Heart left ventricle (tissue), 16 donors: Measurements from ENCODE around the gene ENGASE. TPM values are rescaled to one million over a fixed set of nuclear protein-coding genes. Genes with fewer than 3 reads are reported as not detected.

Experiments used
- ATAC-seq, 4 donors: fragments of 200-7000 bp; cut with Tn5 transposase; one replicate each; pipeline ENCODE4 v1.9.1; 2020 to 2022; ENCODE audit warnings: moderate library complexity in 4 of 4, mild to moderate bottlenecking in 3 of 4, moderate number of reproducible peaks in 1 of 4
- DNase-seq, 5 donors: peaks; one replicate each; pipeline ENCODE4 v3.0.0-alpha.2; 2020
- H3K27ac ChIP-seq, 12 donors: fragments of 200-600 bp; sonication (generic) in 4 of 12; one replicate each; pipeline versions ENCODE4 v1.5.0 to v1.8.0; 2016 to 2022; ENCODE audit warnings: mild to moderate bottlenecking in 2 of 12
- H3K27me3 ChIP-seq, 9 donors: fragments of 200-600 bp; sonication (generic) in 2 of 9; one replicate each; pipeline versions ENCODE4 v1.5.1 to v1.8.0; 2016 to 2022; ENCODE audit warnings: mild to moderate bottlenecking in 3 of 9
- H3K36me3 ChIP-seq, 9 donors: fragments of 200-600 bp; sonication (generic) in 2 of 9; one replicate each; pipeline versions ENCODE4 v1.5.0 to v1.8.0; 2018 to 2022; ENCODE audit warnings: mild to moderate bottlenecking in 2 of 9
- H3K4me1 ChIP-seq, 12 donors: fragments of 200-600 bp; sonication (generic) in 4 of 12; one replicate each; pipeline versions ENCODE4 v1.5.0 to v1.8.0; 2016 to 2022; ENCODE audit warnings: mild to moderate bottlenecking in 3 of 12
- H3K4me3 ChIP-seq, 12 donors: fragments of 200-600 bp; sonication (generic) in 4 of 12; one replicate each; pipeline versions ENCODE4 v1.5.0 to v1.8.0; 2017 to 2022; ENCODE audit warnings: mild to moderate bottlenecking in 9 of 12, moderate library complexity in 4 of 12
- H3K9me3 ChIP-seq, 12 donors: fragments of 200-600 bp; sonication (generic) in 4 of 12; one replicate each; pipeline versions ENCODE4 v1.5.0 to v1.8.0; 2016 to 2022; ENCODE audit warnings: mild to moderate bottlenecking in 1 of 12
- POLR2A ChIP-seq, 2 donors: fragments of 450-650 bp; IDR thresholded peaks; one replicate each; pipeline ENCODE4 v1.6.1; 2017; ENCODE audit warnings: antibody characterized with exemption in 2 of 2, mild to moderate bottlenecking in 2 of 2, moderate library complexity in 2 of 2
- WGBS, 4 donors: extraction: QIAGEN DNeasy Blood & Tissue Kit in 2 of 4; methylation state at CpG; one replicate each; pipeline versions ENCODE4 v1.1.5 to v1.1.7; 2013 to 2018; 5-methylcytosine and 5-hydroxymethylcytosine counted together
- intact Hi-C, 10 donors: fragments of 100-400 bp; cut with DNase I; formaldehyde crosslinking; loops; one replicate each; pipeline versions ENCODE4 v1.11.1 to v1.14.2; 2022
- polyA plus RNA-seq, 2 donors: library from polyadenylated mRNA; stranded (reverse); fragments of 200-250 nt; gene quantifications; one replicate each; pipeline ENCODE4 v1.2.3, GENCODE V29; 2013
- total RNA-seq, 9 donors: library from RNA; depleted of rRNA in 2 of 9; stranded (reverse); fragments of >200 nt in 2 of 9; fragmentation: NEBNext Ultra II Directional in 3 of 9; extraction: Animal tissue kit (Norgen Biotek cat#: 25700) in 3 of 9; gene quantifications; one replicate each; pipeline versions ENCODE4 v1.1.0 to v1.2.4, GENCODE V29; 2016 to 2023
- TF ChIP-seq, protein P1 (sequence below), 12 donors: fragments of 200-600 bp; sonication (generic) in 4 of 12; IDR thresholded peaks; one replicate each; pipeline versions ENCODE4 v1.5.0 to v1.8.0; 2018 to 2022; ENCODE audit warnings: antibody characterized with exemption in 12 of 12, mild to moderate bottlenecking in 5 of 12
- donor health status: ischemic (EF 13 %, LVEDD 7.1; RV severe dilation, severe dysfunction).
- donor health status: healthy with polysubstance abuse.
- donor health status: DM: no; HTN: yes; CAD: no.
- donor health status: DM: no; HTN: no; CAD: no.
- donor health status: ischemic (EF 25% LVEDD 6.9; RV normal size, moderate dysfunction).
- donor health status: ischemic (EF 25% LVEDD 5.7; RV mildly dilated, moderate dysfunction).
- donor health status: healthy.
- donor health status: DM: yes; HTN: yes; CAD: no.
- donor health status: ischemic (EF 35%, LVEDD 5.7; RV mildly dilated, moderate dysfunction).
- donor health status: nonischemic (EF 11% LVEDD 7.7; RV severe dilation, severe dysfunction).
- donor health status: DM: yes; HTN: yes; CAD: no.
- donor health status: PGD.
- donor health status: ischemic (EF 29% LVEDD 5.4; RV normal size, mild dysfunction).
- donor health status: nonischemic (EF 23%, LVEDD 6.1; RV moderate dilation, normal function).

The ENGASE gene
- total and polyA plus RNA-seq, 11 donors: 6.2 to 42.0 (median 23.5) TPM

DNA sequence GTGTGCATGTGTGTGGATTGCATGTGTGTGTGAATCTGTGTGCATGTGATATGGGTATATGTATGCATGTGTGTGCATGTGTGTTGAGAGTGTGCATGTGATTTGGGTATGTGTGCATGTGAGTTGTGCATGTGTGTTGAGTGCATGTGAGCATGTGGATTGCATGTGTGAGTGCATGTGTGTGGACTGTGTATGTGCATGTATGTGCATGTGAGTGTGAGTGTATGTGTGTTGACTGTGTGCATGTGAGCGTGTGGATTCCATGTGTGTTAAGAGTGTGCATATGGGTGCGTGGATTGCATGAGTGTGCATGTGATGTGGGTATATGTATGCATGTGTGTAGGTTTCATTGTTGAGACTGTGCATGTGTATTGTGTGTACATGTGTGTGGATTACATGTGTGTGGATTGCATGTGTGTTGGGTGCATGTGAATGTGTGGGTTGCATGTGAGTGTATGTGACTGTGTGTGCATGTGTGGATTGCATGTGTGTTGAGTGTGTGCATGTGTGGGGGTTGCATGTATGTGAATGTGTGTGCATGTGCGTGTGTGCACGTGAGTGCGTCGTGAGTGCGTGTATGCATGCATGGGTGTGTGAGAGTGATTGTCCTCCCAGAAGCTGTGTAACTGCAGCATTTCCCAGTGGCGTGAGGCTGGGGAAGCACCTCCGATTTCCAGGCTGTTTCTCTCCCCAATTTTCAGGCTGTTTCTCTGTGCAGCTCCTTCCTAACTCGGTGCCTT is 31.3 kb upstream of the ENGASE start:
- H3K4me3 ChIP-seq: no peak overlapping the region
- H3K4me1 ChIP-seq: peaks cover 6 to 42% (median 21%) of the 10 kb centered on the region in 12 donors
- no peak for ATAC-seq
- 83 to 93% (median 89%) methylated on average over 10 of the region's 10 CpGs for WGBS, 4 donors
- TF ChIP-seq, protein P1, sequence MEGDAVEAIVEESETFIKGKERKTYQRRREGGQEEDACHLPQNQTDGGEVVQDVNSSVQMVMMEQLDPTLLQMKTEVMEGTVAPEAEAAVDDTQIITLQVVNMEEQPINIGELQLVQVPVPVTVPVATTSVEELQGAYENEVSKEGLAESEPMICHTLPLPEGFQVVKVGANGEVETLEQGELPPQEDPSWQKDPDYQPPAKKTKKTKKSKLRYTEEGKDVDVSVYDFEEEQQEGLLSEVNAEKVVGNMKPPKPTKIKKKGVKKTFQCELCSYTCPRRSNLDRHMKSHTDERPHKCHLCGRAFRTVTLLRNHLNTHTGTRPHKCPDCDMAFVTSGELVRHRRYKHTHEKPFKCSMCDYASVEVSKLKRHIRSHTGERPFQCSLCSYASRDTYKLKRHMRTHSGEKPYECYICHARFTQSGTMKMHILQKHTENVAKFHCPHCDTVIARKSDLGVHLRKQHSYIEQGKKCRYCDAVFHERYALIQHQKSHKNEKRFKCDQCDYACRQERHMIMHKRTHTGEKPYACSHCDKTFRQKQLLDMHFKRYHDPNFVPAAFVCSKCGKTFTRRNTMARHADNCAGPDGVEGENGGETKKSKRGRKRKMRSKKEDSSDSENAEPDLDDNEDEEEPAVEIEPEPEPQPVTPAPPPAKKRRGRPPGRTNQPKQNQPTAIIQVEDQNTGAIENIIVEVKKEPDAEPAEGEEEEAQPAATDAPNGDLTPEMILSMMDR (IDR thresholded peaks at IDR 0.05): no peak
- TF ChIP-seq POLR2A (IDR thresholded peaks at IDR 0.05): no peak
- intact Hi-C loops: loop anchor here in 7 of 10 donors (2.0 to 10.0 kb wide), 5 partner anchors 25 to 351 kb away; no protein-coding TSS in a partner anchor
- peaks cover 0 to 17% (median 5%) of the 10 kb centered on the region in 9 donors for H3K36me3 ChIP-seq
- DNase-seq: no peak
- no peak overlapping the region for H3K27ac ChIP-seq
- H3K27me3 ChIP-seq: no peaks in the 10 kb centered on the region
- no peaks in the 10 kb centered on the region for H3K9me3 ChIP-seq

GRCh38 chr17:79043931-79044320 is 30.7 kb upstream of the ENGASE start:
- H3K27me3 ChIP-seq: no peaks in the 10 kb centered on the region
- H3K4me3 ChIP-seq: no peak overlapping the region
- DNase-seq: no peak
- H3K27ac ChIP-seq: no peak overlapping the region
- TF ChIP-seq POLR2A (IDR thresholded peaks at IDR 0.05): no peak
- TF ChIP-seq, protein P1 (IDR thresholded peaks at IDR 0.05): no peak
- peaks cover 0 to 21% (median 5%) of the 10 kb centered on the region in 9 donors for H3K36me3 ChIP-seq
- 66 to 77% (median 72%) methylated on average over 8 to 12 of the region's 12 CpGs for WGBS, 4 donors
- no peak for ATAC-seq
- H3K4me1 ChIP-seq: peaks cover 6 to 43% (median 25%) of the 10 kb centered on the region in 12 donors
- intact Hi-C loops: loop anchor here in 7 of 10 donors (2.0 to 10.0 kb wide), 5 partner anchors 25 to 351 kb away; no protein-coding TSS in a partner anchor
- H3K9me3 ChIP-seq: no peaks in the 10 kb centered on the region

DNA sequence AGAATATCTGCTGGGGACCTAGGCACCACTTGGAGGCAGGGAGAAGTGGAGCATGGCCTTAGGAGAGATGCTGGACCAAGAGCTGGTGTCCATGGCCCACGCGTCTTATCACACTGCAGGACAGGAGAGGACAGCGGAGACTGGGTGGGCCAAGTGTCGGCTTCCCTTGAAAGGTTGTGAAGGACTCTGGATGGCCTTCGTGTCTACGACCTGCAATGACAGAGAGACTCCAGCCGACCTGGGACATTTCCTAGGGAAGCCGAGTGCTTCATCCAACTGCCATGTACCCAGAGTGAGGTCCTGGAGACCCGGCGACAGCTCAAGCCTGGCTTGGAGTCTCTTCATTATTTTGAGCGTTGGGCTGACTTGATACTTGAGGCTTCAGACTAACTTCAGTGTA is 30.2 kb upstream of the ENGASE start:
- intact Hi-C loops: loop anchor here in 4 of 10 donors (5.0 to 10.0 kb wide), 2 partner anchors 52 to 350 kb away; no protein-coding TSS in a partner anchor
- ATAC-seq (no peak), DNase-seq (no peak)
- no peak overlapping the region for H3K27ac ChIP-seq
- H3K27me3 ChIP-seq: no peaks in the 10 kb centered on the region
- H3K4me3 ChIP-seq: no peak overlapping the region
- 90 to 94% (median 93%) methylated on average over 7 to 11 of the region's 11 CpGs for WGBS, 4 donors
- no peak for TF ChIP-seq POLR2A (IDR thresholded peaks at IDR 0.05)
- TF ChIP-seq, protein P1 (IDR thresholded peaks at IDR 0.05): no peak
- peaks cover 0 to 21% (median 5%) of the 10 kb centered on the region in 9 donors for H3K36me3 ChIP-seq
- no peaks in the 10 kb centered on the region for H3K9me3 ChIP-seq
- H3K4me1 ChIP-seq: peaks cover 6 to 47% (median 24%) of the 10 kb centered on the region in 12 donors

GRCh38 chr17:79045001-79045729 is 29.5 kb upstream of the ENGASE start:
- ATAC-seq (no peak), DNase-seq (no peak)
- Histone ChIP-seq H3K27me3 (no peaks in the 10 kb centered on the region), H3K27ac (no peak overlapping the region), H3K9me3 (no peaks in the 10 kb centered on the region), H3K4me3 (no peak overlapping the region), H3K4me1 (peaks cover 6 to 47% (median 24%) of the 10 kb centered on the region in 12 donors), H3K36me3 (peaks cover 0 to 21% (median 5%) of the 10 kb centered on the region in 9 donors)
- TF ChIP-seq, protein P1 (IDR thresholded peaks at IDR 0.05): no peak
- 85 to 88% (median 86%) methylated on average over 15 of the region's 15 CpGs for WGBS, 4 donors
- intact Hi-C loops: loop anchor here in 7 of 10 donors (5.0 to 10.0 kb wide), 2 partner anchors 37 to 350 kb away; no protein-coding TSS in a partner anchor
